ENCODE results near the gene MYOZ1.
"Not testable (repeated sequence)": the region's sequence is repeated elsewhere in the genome, so short reads cannot be mapped to it uniquely, and the experiment has no call there.

The MYOZ1 gene

GRCh38 chr10:73647211-73647874, 6.1 kb upstream of the MYOZ1 start:
- peak; percentile 59 for DNase-seq

- DNase-seq = no peak
Measured at GRCh38 chr10:73646598-73647041, 5.3 kb upstream of the MYOZ1 start.

GRCh38 chr10:73645251-73645650, 4.0 kb upstream of the MYOZ1 start:
- no peak for DNase-seq

GRCh38 chr10:73644767-73645166, 3.5 kb upstream of the MYOZ1 start:
- no peak for DNase-seq

- DNase-seq = peak; percentile 85
Measured at GRCh38 chr10:73644015-73644743, 2.9 kb upstream of the MYOZ1 start.

GRCh38 chr10:73643362-73643761, 2.1 kb upstream of the MYOZ1 start:
- DNase-seq = no peak

- no peak for DNase-seq
Measured at GRCh38 chr10:73639286-73639685, 2.0 kb downstream of the MYOZ1 start.

- DNase-seq = no peak
Measured at GRCh38 chr10:73635781-73636180, 5.5 kb downstream of the MYOZ1 start.

- DNase-seq = no peak
Measured at GRCh38 chr10:73634421-73634820, 6.9 kb downstream of the MYOZ1 start.

- no peak for DNase-seq
Measured at GRCh38 chr10:73629165-73629564, 12.1 kb downstream of the MYOZ1 start.

GRCh38 chr10:73628405-73628804, 12.9 kb downstream of the MYOZ1 start:
- DNase-seq = no peak

- DNase-seq = no peak
Measured at GRCh38 chr10:73627300-73627699, 14.0 kb downstream of the MYOZ1 start.

- DNase-seq = peak; percentile 99
Measured at GRCh38 chr10:73625884-73626752, 15.2 kb downstream of the MYOZ1 start.

GRCh38 chr10:73625004-73625883, 16.0 kb downstream of the MYOZ1 start:
- peak; percentile 67 for DNase-seq

- DNase-seq = no peak
Measured at GRCh38 chr10:73623056-73623455, 18.2 kb downstream of the MYOZ1 start.

GRCh38 chr10:73620974-73621373, 20.3 kb downstream of the MYOZ1 start:
- not testable (repeated sequence) for DNase-seq

- DNase-seq = not testable (repeated sequence)
Measured at GRCh38 chr10:73617143-73617542, 24.1 kb downstream of the MYOZ1 start.

GRCh38 chr10:73614720-73615119, 26.6 kb downstream of the MYOZ1 start:
- DNase-seq = no peak

- no peak for DNase-seq
Measured at GRCh38 chr10:73609116-73609515, 32.2 kb downstream of the MYOZ1 start.

GRCh38 chr10:73601486-73601921, 39.8 kb downstream of the MYOZ1 start:
- DNase-seq = no peak

GRCh38 chr10:73597346-73597745, 43.9 kb downstream of the MYOZ1 start:
- no peak for DNase-seq

- DNase-seq = no peak
Measured at GRCh38 chr10:73593812-73594211, 47.5 kb downstream of the MYOZ1 start.

Measured in hematopoietic multipotent progenitor cell treated with erythropoietin and hydrocortisone succinate and interleukin-3 and kit ligand, for 4 days (in vitro differentiated cells).